Measurements from ENCODE around the gene MSH5. TPM values are rescaled to one million over a fixed set of nuclear protein-coding genes. Genes with fewer than 3 reads are reported as not detected.

Gene MSH5
- total and polyA plus RNA-seq, 9 of the 15 experiments (the other 6 are each of a cell fraction or from before 2014, with no cell fraction given): 12.5 to 104 (median 46.6) TPM

GRCh38 chr6:31739639-31740396, at the start of gene MSH5 (continued):
- TF ChIP-seq ZBTB11 (CRISPR knock-in tag; IDR thresholded peaks at IDR 0.05) (0 out of 6 replicates have a peak, but pooled peaks of 1 of the 3 experiments have one; percentile 29), MEF2A (IDR thresholded peaks at IDR 0.05; ENCODE audit: control insufficient read depth, low read depth, low read length) (no peak), MLX (CRISPR knock-in tag; conservative IDR thresholded peaks at IDR 0.05) (peak; percentile 47 to 93; a peak in 3 of 4 replicates), LEF1 (IDR thresholded peaks at IDR 0.05) (no peak), EZH2 (IDR thresholded peaks at IDR 0.05; ENCODE audit: borderline replicate concordance, low read depth, low read length) (no peak)
- TF ChIP-seq, protein P1, sequence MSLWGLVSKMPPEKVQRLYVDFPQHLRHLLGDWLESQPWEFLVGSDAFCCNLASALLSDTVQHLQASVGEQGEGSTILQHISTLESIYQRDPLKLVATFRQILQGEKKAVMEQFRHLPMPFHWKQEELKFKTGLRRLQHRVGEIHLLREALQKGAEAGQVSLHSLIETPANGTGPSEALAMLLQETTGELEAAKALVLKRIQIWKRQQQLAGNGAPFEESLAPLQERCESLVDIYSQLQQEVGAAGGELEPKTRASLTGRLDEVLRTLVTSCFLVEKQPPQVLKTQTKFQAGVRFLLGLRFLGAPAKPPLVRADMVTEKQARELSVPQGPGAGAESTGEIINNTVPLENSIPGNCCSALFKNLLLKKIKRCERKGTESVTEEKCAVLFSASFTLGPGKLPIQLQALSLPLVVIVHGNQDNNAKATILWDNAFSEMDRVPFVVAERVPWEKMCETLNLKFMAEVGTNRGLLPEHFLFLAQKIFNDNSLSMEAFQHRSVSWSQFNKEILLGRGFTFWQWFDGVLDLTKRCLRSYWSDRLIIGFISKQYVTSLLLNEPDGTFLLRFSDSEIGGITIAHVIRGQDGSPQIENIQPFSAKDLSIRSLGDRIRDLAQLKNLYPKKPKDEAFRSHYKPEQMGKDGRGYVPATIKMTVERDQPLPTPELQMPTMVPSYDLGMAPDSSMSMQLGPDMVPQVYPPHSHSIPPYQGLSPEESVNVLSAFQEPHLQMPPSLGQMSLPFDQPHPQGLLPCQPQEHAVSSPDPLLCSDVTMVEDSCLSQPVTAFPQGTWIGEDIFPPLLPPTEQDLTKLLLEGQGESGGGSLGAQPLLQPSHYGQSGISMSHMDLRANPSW (CRISPR knock-in tag; IDR thresholded peaks at IDR 0.05): peak; percentile 96
